ENCODE measurements around the gene CARD6.
"Not testable (repeated sequence)": the region's sequence is repeated elsewhere in the genome, so short reads cannot be mapped to it uniquely, and the experiment has no call there.

Gene CARD6

GRCh38 chr5:40841068-40841805 lies at the start of gene CARD6:
Gene CARD6, plus strand, starts transcription at chr5:40841367. Its CDS starts 16 bp downstream, at chr5:40841383.
- DNase-seq: no peak

- DNase-seq: no peak
Measured at GRCh38 chr5:40791715-40792139, 49.4 kb upstream of the CARD6 start.

GRCh38 chr5:40792691-40793090 lies 48.5 kb upstream of the CARD6 start:
- DNase-seq: not testable (repeated sequence)

GRCh38 chr5:40794340-40794739 lies 46.8 kb upstream of the CARD6 start:
- DNase-seq: not testable (repeated sequence)

GRCh38 chr5:40794877-40795276 lies 46.3 kb upstream of the CARD6 start:
- not testable (repeated sequence) for DNase-seq

GRCh38 chr5:40796487-40796889 lies 44.7 kb upstream of the CARD6 start:
- DNase-seq: no peak

GRCh38 chr5:40797273-40798011 lies 43.7 kb upstream of the CARD6 start:
- DNase-seq: peak; percentile 60 to 71

GRCh38 chr5:40798012-40798800 lies 43.0 kb upstream of the CARD6 start, which contains the start of gene PRKAA1:
Gene PRKAA1, minus strand, starts transcription at chr5:40798374. Its CDS starts 185 bp downstream, at chr5:40798189.
- DNase-seq: peak; percentile 79 to 81

- no peak for DNase-seq
Measured at GRCh38 chr5:40798801-40799210, 42.4 kb upstream of the CARD6 start.

- no peak for DNase-seq
Measured at GRCh38 chr5:40799258-40799657, 41.9 kb upstream of the CARD6 start.

GRCh38 chr5:40801771-40802562 lies 39.2 kb upstream of the CARD6 start:
- no peak for DNase-seq

GRCh38 chr5:40812125-40812524 lies 29.0 kb upstream of the CARD6 start:
- DNase-seq: no peak

- peak in 1 of 2 donors; percentile 42 for DNase-seq
Measured at GRCh38 chr5:40813698-40814281, 27.4 kb upstream of the CARD6 start.

- no peak for DNase-seq
Measured at GRCh38 chr5:40823459-40823858, 17.7 kb upstream of the CARD6 start.

GRCh38 chr5:40825461-40826043 lies 15.6 kb upstream of the CARD6 start:
- not testable (repeated sequence) for DNase-seq

- DNase-seq: no peak
Measured at GRCh38 chr5:40826489-40827187, 14.5 kb upstream of the CARD6 start.

- DNase-seq: no peak
Measured at GRCh38 chr5:40827188-40827977, 13.8 kb upstream of the CARD6 start.

- no peak for DNase-seq
Measured at GRCh38 chr5:40828021-40828631, 13.0 kb upstream of the CARD6 start.
